Rectal smooth muscle tissue (tissue), 1 donor: Measurements from ENCODE around the gene KIAA1217.

Source experiments
- H3K27ac ChIP-seq: one replicate; pipeline ENCODE4 v1.7.0; 2013; ENCODE audit warnings: low read depth, low read length, inconsistent platforms
- H3K27me3 ChIP-seq: one replicate; pipeline ENCODE4 v1.7.0; 2013; ENCODE audit warnings: low read length; ENCODE audit not compliant: control insufficient read depth, insufficient read depth
- H3K36me3 ChIP-seq: one replicate; pipeline ENCODE4 v1.7.0; 2013; ENCODE audit warnings: low read length; ENCODE audit not compliant: control insufficient read depth, insufficient read depth
- H3K4me1 ChIP-seq: one replicate; pipeline ENCODE4 v1.7.0; 2013; ENCODE audit warnings: low read length; ENCODE audit not compliant: control insufficient read depth, insufficient read depth
- H3K4me3 ChIP-seq: one replicate; pipeline ENCODE4 v1.7.0; 2013; ENCODE audit warnings: low read length
- H3K9ac ChIP-seq: one replicate; pipeline ENCODE4 v1.7.0; 2013; ENCODE audit warnings: low read length

Gene KIAA1217

GRCh38 chr10:24255115-24255880, 46.4 kb downstream of the KIAA1217 start:
- Histone ChIP-seq H3K4me1 (peaks cover 2% of the 10 kb centered on the region), H3K27ac (no peak overlapping the region), H3K9ac (no peak overlapping the region)

GRCh38 chr10:24255881-24256311, 47.0 kb downstream of the KIAA1217 start:
- no peaks in the 10 kb centered on the region for H3K27me3 ChIP-seq
- no peak overlapping the region for H3K4me3 ChIP-seq
- no peak overlapping the region for H3K27ac ChIP-seq
- peaks cover 2% of the 10 kb centered on the region for H3K4me1 ChIP-seq
- no peaks in the 10 kb centered on the region for H3K36me3 ChIP-seq
- H3K9ac ChIP-seq, result no peak overlapping the region

More at GRCh38 chr10:24255115-24255880, 46.4 kb downstream of the KIAA1217 start:
- no peak overlapping the region for H3K4me3 ChIP-seq
- H3K36me3 ChIP-seq, result no peaks in the 10 kb centered on the region
- H3K27me3 ChIP-seq, result no peaks in the 10 kb centered on the region

- peaks cover 2% of the 10 kb centered on the region for H3K4me1 ChIP-seq
- H3K27ac ChIP-seq, result no peak overlapping the region
- H3K4me3 ChIP-seq, result no peak overlapping the region
These were observed 47.7 kb downstream of the KIAA1217 start for GRCh38 chr10:24256619-24257107.

GRCh38 chr10:24257588-24257987, 48.6 kb downstream of the KIAA1217 start:
- Histone ChIP-seq H3K36me3 (no peaks in the 10 kb centered on the region), H3K27me3 (no peaks in the 10 kb centered on the region), H3K27ac (no peak overlapping the region), H3K9ac (no peak overlapping the region), H3K4me1 (peaks cover 2% of the 10 kb centered on the region), H3K4me3 (no peak overlapping the region)

More at GRCh38 chr10:24256619-24257107, 47.7 kb downstream of the KIAA1217 start:
- no peaks in the 10 kb centered on the region for H3K27me3 ChIP-seq
- H3K36me3 ChIP-seq, result no peaks in the 10 kb centered on the region
- no peak overlapping the region for H3K9ac ChIP-seq

GRCh38 chr10:24259365-24260130, 50.6 kb downstream of the KIAA1217 start:
- H3K27me3 ChIP-seq, result no peaks in the 10 kb centered on the region
- H3K27ac ChIP-seq, result no peak overlapping the region
- H3K9ac ChIP-seq, result no peak overlapping the region
- H3K4me3 ChIP-seq, result no peak overlapping the region
- H3K36me3 ChIP-seq, result no peaks in the 10 kb centered on the region
- H3K4me1 ChIP-seq, result peaks cover 2% of the 10 kb centered on the region

GRCh38 chr10:24261627-24262026, 52.7 kb downstream of the KIAA1217 start:
- H3K27ac ChIP-seq, result no peak overlapping the region
- peaks cover under 1% of the 10 kb centered on the region for H3K4me1 ChIP-seq
- H3K9ac ChIP-seq, result no peak overlapping the region

GRCh38 chr10:24262929-24263590, 54.1 kb downstream of the KIAA1217 start:
- H3K4me3 ChIP-seq, result no peak overlapping the region
- H3K9ac ChIP-seq, result no peak overlapping the region
- H3K27ac ChIP-seq, result no peak overlapping the region
- H3K36me3 ChIP-seq, result no peaks in the 10 kb centered on the region
- no peaks in the 10 kb centered on the region for H3K4me1 ChIP-seq
- no peaks in the 10 kb centered on the region for H3K27me3 ChIP-seq

More at GRCh38 chr10:24261627-24262026, 52.7 kb downstream of the KIAA1217 start:
- Histone ChIP-seq H3K36me3 (no peaks in the 10 kb centered on the region), H3K27me3 (no peaks in the 10 kb centered on the region), H3K4me3 (no peak overlapping the region)

DNA sequence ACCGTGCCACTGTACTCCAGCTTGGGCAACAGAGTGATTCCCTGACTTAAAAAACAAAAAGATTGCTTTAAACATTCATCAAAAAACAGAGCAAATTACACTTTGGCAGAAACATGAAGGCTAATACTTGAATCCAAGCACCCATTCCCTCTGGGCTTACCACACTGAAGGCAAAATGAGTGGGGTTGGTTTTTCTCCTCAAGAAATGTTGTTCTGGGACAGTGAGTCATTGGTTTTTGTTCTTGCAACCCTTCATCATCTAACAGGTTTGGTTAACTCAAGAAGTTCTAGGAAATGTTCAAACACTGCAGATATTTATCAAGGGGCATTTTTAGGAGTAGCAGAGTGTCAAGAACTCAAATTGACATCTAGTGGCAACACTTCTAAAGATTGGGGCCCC, 60.5 kb downstream of the KIAA1217 start:
- Histone ChIP-seq H3K27me3 (no peaks in the 10 kb centered on the region), H3K27ac (no peak overlapping the region), H3K9ac (no peak overlapping the region), H3K4me3 (no peak overlapping the region), H3K4me1 (no peaks in the 10 kb centered on the region), H3K36me3 (no peaks in the 10 kb centered on the region)

DNA sequence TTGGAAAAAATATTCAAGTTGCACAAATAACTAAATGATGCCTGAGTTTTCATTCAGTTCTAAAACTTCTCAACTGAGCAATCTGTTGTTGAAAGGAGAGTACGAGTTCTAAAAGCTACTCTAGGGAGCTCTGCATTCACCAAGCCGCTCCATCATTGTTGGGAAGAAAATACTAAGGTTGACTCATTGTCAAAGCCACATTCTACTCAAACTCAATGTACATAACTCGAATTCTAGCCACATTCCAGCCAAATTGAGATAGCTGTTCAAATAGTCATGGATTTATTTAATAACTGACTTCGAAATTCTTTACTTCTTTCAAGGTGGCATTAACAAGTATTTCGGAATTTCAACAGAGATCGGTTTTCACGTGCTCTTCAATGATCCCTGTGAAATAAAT, 63.4 kb downstream of the KIAA1217 start:
- no peaks in the 10 kb centered on the region for H3K27me3 ChIP-seq
- no peak overlapping the region for H3K4me3 ChIP-seq
- no peak overlapping the region for H3K27ac ChIP-seq
- no peaks in the 10 kb centered on the region for H3K36me3 ChIP-seq
- no peak overlapping the region for H3K9ac ChIP-seq
- no peaks in the 10 kb centered on the region for H3K4me1 ChIP-seq

DNA sequence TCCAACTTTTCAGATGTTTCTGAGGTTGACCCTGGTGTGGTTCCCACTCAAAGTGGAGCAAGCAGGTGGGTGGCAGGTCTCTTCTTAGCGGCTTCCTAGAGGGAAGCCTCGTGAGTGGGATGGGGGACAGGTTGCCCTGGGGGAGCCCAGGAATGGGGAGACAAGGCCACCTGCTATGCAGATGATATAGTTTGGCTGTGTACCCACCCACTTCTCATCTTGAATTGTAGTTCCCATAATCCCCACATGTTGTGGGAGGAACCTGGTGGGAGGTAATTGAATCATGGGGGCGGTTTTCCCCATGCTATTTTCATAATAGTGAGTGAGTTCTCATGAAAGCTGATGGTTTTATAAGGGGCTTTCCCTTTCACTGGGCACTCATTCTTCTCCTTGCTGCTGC, 68.3 kb downstream of the KIAA1217 start:
- Histone ChIP-seq H3K36me3 (no peaks in the 10 kb centered on the region), H3K27ac (no peak overlapping the region), H3K4me3 (no peak overlapping the region), H3K27me3 (no peaks in the 10 kb centered on the region), H3K9ac (no peak overlapping the region), H3K4me1 (no peaks in the 10 kb centered on the region)

GRCh38 chr10:24277771-24278170, 68.8 kb downstream of the KIAA1217 start:
- no peaks in the 10 kb centered on the region for H3K36me3 ChIP-seq
- no peaks in the 10 kb centered on the region for H3K27me3 ChIP-seq
- no peaks in the 10 kb centered on the region for H3K4me1 ChIP-seq
- H3K4me3 ChIP-seq, result no peak overlapping the region
- H3K9ac ChIP-seq, result no peak overlapping the region
- no peak overlapping the region for H3K27ac ChIP-seq

- no peaks in the 10 kb centered on the region for H3K36me3 ChIP-seq
- no peak overlapping the region for H3K4me3 ChIP-seq
- H3K4me1 ChIP-seq, result no peaks in the 10 kb centered on the region
- H3K27me3 ChIP-seq, result no peaks in the 10 kb centered on the region
- no peak overlapping the region for H3K9ac ChIP-seq
- no peak overlapping the region for H3K27ac ChIP-seq
These were observed 69.4 kb downstream of the KIAA1217 start for GRCh38 chr10:24278176-24278889.
